GM12801 (cell line): ENCODE results near the gene SLC6A9.

Source experiments
- TF ChIP-seq, protein P1 (sequence below): IDR thresholded peaks from one replicate; pipeline ENCODE4 v1.5.1; 2011; ENCODE audit warnings: control low read depth; ENCODE audit not compliant: insufficient read length; ENCODE audit errors: extremely low read depth

The SLC6A9 gene

DNA sequence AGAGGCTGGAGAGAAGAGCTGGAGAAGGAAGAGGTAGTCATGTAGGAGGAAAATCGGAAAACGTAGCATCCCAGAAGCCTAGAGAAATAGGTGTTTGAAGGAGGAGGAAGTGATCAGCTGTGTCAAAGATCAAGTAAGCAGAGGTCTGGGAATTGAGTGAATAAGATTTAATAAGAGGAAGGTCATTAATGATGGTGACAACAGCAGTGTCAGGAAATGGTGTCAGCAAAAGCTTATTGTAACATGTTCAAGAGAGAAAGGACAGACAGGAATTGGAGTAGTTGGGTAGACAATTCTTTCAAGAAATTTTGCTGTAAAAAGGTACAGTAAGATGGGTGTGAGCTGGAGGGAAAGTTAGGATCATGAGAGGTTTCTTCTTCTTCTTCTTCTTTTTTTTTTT, 41.6 kb upstream of the SLC6A9 start:
- TF ChIP-seq, protein P1, sequence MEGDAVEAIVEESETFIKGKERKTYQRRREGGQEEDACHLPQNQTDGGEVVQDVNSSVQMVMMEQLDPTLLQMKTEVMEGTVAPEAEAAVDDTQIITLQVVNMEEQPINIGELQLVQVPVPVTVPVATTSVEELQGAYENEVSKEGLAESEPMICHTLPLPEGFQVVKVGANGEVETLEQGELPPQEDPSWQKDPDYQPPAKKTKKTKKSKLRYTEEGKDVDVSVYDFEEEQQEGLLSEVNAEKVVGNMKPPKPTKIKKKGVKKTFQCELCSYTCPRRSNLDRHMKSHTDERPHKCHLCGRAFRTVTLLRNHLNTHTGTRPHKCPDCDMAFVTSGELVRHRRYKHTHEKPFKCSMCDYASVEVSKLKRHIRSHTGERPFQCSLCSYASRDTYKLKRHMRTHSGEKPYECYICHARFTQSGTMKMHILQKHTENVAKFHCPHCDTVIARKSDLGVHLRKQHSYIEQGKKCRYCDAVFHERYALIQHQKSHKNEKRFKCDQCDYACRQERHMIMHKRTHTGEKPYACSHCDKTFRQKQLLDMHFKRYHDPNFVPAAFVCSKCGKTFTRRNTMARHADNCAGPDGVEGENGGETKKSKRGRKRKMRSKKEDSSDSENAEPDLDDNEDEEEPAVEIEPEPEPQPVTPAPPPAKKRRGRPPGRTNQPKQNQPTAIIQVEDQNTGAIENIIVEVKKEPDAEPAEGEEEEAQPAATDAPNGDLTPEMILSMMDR = no peak

DNA sequence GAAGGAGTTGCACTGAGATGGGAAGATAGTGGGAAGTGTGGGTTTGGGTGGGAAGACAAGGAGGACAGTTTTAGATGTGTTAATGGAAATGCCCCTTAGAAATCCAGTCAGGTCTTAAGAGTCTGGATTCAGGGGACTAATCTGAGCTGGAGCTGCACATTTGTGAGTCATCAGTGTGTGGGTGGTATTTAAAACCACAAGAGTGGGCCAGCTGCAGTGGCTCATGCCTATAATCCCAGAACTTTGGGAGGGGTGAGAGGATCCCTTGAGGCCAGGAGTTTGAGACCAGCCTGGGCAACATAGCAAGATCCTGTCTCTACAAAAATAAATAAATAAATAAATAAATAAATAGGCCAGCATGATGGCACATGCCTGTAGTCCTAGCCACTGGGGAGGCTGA, 40.9 kb upstream of the SLC6A9 start:
- TF ChIP-seq, protein P1 = no peak

DNA sequence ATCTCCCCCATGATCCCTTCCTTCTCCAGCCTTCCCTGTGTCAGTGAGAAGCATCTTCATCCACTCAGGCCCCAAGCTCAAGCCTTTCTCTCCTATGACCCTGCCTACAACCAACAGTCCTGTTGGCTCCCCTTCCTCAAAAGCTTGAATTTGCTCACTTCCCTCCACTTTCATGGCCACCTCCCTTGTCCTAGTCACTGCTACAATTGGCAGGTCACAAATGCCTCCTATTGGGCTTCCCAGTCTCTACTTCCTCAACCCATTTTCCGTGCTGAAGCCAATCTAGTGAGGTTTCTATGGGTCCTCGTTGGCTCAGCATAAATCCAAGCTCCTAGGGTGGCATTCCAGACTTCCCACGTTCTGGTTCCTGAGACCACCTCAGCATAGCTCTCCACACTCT, 40.2 kb upstream of the SLC6A9 start:
- TF ChIP-seq, protein P1 = no peak

DNA sequence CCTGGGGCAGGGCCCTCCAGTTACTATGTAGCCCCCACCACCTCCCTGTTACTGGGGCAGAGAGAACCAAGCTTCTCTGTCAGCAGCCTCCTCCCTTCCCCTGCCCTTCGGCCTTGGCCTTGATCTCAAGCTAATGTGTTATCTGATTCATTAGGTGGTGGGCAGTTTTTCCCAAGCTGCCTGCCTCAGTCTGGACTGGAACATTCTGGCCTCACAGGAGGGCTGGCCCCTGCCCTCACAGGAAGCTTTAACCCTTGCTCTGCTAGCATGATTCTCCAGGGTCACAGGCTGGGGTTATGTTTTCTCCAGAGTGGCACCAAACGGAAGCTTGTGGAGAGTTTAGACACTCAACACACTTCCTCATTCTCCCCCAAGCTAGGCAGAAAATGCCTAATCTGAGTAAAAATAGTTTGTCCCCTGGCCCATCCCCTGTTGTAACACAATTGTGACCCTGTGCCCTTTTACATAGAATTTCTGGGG, 37.2 kb upstream of the SLC6A9 start:
- TF ChIP-seq, protein P1 = no peak

DNA sequence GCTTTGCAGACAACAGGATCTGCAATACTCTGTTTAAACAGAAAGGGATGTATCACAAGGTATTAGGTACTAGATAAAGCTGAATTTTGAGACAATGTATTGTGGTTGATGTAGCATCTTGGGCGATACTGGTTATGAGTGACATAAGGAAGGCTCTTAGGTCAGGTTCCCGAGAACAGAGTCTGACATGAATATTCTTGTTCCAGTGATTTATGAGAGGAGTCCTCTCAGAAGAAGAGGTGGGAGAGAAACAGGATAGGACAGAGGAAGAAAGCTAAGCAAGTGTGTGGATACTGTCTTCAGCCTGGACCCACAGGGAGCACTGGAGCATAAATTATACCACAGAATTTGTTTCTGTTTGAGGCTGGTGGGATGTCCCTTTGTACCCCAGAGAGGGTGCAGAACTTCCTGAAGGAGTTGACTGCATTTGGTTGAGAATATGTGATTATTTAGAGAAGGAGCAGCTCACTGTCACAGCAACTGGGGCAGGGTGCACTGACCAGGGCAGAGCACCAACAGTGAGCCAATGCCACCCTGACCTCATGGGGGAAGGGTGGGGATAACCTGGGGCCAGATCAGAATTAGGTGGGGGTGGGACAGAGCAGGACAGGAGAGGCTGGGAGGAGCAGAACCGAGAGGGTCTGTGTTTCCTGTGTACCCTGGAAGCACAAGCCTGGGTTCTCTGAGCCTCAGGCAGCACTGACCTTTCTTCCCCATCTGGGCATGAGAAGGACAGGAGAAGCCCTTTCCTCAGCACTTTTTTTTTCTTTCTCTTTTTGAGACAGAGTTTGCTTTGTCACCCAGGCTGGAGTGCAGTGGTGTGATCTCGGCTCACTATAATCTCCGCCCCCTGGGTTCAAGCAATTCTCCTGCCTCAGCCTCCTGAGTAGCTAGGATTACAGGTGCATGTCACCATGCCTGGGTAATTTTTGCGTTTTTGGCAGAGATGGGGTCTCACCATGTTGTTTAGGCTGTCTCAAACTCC, 36.3 kb upstream of the SLC6A9 start:
- TF ChIP-seq, protein P1 = no peak

DNA sequence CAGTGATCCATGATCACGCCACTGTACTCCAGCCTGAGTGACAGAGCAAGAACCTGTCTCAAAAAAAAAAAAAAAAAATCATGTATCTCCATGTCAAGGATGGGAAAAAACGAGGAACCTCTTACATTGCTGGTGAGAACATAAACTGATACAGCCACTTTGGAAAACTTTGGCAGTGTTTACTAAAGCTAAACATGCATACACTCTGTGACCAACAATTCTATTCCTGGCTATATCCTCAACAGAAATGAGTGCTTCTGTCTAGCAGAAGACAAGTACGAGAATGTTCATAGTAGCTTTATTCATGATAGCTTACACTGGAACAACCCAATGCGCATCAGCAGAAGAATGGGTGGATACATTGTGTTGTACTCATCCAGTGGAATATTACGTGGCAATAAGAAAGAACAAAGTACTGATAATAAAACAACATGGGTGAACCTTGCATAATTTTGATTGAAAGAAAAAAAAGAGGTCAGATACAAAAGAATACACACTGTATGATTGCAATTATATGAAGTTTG, 31.5 kb upstream of the SLC6A9 start:
- TF ChIP-seq, protein P1 = no peak

DNA sequence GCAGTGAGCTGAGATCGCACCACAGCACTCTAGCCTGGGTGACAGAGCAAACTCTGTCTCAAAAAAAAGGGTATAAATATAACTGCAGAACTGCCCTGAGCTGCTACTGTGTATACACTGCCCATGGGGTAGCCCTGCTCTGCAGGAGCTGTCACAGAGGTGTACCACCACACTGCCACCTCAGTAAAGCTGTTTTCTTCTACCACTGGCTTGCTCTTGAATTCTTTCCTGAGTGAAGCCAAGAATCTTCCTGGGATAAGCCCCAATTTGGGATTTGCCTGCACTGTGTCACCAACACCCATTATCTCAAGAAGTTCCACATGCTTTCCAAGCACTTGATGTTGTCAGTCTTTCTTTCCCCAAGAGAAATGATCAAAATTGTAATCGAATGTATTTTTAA, 30.6 kb upstream of the SLC6A9 start:
- TF ChIP-seq, protein P1 = no peak
